T-helper 1 cell treated with Interleukin-12 subunit alpha and Interleukin-12 subunit beta and Interleukin-4 antibody, amounts not matched to agents 30 ng/mL and 1 ng/mL, for 36 hours (primary cell): Measurements from ENCODE around the gene NFATC2IP. TPM values are rescaled to one million over a fixed set of nuclear protein-coding genes. Genes with fewer than 3 reads are reported as not detected.
"Not testable (repeated sequence)": the region's sequence is repeated elsewhere in the genome, so short reads cannot be mapped to it uniquely, and the experiment has no call there.

Experiments used
- intact Hi-C: fragments of 100-400 bp; cut with micrococcal nuclease; formaldehyde crosslinking; loops from one replicate; pipeline ENCODE4 v1.15.1; 2024
- total RNA-seq: library from RNA; stranded (reverse); gene quantifications from 2 replicates; pipeline ENCODE4 v1.2.3, GENCODE V29; 2022

NFATC2IP gene
- total RNA-seq, 1 donor from 2014 or later: 130 TPM

DNA sequence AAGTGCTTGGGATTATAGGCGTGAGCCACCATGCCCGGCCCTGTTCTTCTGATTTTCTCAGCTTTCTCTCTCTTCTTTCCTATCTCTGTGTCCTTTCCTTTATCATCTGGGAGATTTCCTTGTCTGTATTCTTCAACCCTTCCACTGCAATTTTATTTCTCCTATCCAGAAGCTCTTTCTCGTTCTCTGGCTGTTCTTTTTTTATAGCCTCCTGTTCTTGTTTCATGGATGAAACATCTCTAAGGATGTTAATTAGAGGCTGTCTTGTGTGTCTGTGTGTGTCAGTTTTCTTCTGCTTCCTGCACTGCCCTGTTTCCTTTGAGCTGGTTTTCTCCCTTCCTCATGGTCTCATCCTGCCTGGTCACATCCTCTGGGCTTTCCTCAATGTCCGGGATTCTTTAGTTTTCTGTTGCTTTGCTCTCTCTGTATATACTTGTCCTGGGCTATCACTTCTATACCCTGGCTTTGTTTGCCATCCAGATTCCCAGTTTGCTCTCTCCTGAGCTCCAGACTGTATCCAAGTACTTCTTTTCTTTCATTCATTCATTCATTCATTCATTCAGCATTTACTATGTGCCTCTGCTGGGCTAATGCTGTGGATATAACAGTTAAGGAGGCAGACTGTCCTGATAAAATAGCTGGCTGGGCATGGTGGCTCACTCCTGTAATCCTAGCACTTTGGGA is 36.6 kb downstream of the NFATC2IP start:
- intact Hi-C loops: loop anchor here (5.0 to 10.0 kb wide), 2 partner anchors 87 to 1620 kb away; no protein-coding TSS in a partner anchor

DNA sequence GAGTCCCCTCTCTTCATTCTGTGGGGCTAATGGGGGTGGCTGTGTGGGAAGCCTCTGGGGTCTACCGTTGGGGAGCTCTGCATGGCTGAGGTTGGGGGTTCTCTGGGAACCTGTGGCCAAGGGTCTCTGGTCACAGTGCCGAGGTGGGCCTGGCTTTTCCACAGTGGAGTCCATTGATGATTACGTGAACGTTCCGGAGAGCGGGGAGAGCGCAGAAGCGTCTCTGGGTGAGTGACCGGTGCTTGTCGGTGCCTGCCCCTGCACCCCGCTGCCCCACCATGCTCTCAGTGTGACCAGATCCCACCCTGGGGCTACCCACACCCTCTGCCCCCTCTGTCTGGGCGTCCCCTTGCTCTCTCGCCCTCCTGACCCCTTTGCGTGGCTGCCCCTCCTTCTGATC is 38.6 kb downstream of the NFATC2IP start:
- intact Hi-C loops: loop anchor here (5.0 to 10.0 kb wide), 2 partner anchors 85 to 1622 kb away; no protein-coding TSS in a partner anchor

DNA sequence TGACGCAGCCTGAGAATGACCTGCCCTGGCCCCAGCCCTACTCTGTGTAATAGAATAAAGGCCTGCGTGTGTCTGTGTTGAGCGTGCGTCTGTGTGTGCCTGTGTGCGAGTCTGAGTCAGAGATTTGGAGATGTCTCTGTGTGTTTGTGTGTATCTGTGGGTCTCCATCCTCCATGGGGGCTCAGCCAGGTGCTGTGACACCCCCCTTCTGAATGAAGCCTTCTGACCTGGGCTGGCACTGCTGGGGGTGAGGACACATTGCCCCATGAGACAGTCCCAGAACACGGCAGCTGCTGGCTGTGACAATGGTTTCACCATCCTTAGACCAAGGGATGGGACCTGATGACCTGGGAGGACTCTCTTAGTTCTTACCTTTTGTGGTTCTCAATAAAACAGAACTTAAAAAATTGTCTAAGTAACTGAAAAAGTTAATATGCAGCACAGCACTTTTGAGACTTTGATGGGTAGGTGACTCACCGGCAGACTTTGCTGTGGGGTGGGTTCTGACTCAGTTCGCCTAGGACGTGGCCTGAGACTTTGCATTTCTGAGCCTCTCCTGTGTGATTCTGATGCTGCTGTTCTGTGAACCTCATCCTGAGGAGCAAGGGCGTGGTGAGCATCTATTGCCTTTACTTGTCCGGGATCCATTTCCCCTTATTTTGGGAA is 39.8 kb downstream of the NFATC2IP start:
- intact Hi-C loops: loop anchor here (2.0 kb wide), 2 partner anchors 16 to 18 kb away; partner anchors contain the start of gene SPNS1

DNA sequence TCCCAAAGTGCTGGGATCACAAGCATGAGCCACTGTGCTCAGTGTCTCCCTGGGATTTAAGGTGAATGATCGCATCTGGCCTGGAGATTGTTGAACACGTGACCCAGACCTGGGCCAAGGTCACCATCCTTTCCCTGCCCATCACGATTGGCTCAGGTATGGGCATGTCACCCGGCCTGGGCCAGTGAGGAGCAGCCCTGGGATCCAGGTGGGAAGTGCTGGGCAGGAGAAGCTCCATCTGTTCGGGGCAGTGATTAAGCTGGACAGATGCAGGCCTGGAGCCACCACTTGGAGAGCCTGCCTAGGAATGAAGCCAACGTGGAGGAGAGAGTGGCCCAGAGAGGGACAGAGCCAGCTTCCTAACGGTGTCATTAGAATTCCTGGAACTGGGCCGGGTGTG is 41.0 kb downstream of the NFATC2IP start:
- intact Hi-C loops: loop anchor here (2.0 kb wide), 2 partner anchors 17 kb away; partner anchors contain the start of gene SPNS1

DNA sequence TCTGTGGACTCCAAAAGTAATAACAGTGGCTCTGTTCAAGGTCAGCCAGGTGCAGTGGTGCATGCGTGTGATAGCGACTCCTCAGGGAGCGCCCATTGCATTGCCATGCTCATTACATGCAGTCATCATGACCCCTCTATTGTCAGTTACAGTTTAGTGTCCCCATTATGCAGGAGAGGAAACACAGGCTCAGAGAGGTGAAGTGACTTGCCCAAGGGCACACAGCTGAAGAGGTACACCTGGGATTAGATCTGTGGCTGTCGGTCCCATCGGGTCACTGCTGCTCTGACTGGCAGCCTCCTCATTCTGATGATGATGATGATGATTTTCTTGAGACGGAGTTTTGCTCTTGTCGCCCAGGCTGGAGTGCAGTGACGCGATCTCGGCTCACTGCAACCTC is 41.8 kb downstream of the NFATC2IP start:
- intact Hi-C loops: no loop called here

DNA sequence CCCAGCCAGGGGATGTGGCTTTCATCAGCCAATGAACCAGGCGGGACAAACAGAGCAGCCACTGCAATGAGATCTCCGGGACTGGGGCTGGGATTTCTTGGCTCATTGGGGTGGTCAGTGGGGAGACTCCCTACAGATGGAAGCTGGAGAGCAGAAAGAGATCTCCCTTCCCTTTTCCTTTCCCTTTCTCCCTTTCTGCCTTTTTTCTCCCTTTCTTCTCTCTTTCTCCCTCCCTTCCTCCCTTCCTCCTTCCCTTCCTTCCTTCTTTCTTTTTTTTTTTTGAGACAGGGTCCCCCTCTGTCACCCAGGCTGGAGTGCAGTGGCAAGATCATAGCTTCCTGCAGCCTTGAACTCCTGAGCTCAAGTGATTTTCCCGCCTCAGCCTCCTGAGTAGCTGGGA is 48.1 kb downstream of the NFATC2IP start:
- intact Hi-C loops: no loop called here

DNA sequence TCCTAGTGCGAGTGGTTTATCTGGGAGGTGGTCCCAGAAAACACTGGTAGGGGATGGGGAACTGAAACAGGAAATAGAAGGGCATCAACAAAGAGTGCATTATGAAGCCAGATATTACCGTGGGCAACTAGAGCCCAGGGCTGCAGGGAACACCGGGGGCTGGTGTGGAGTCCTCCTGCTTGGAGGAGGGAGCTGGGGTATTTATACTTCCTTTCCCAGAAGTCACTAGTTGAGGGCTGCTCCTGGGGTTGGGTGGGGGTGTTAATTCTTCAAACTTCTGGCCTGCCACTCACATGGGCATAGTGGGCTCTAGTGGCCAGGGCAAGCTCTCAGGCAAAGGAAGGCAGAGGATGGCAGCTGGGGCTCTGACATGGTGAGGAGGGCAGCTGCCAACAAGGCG is 48.8 kb downstream of the NFATC2IP start:
- intact Hi-C loops: no loop called here

DNA sequence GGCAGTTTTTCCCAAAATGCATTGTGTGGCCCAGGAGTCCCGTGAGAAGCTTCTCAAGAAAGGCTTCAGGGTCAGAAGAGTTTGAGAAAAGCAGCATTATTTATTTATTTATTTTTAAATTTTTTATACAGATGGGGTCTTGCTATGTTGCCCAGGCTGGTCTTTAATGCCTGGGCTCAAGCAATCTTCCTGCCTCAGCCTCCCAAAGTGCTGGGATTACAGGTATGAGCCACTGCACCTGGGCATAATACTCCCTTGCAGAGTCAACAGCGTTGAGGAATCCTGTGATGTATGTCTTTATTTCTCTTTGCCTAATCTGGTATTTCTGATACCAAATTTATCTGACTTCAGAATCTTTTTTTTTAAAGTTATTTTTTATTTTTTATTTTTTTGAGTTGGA is 49.3 kb downstream of the NFATC2IP start:
- intact Hi-C loops: no loop called here

DNA sequence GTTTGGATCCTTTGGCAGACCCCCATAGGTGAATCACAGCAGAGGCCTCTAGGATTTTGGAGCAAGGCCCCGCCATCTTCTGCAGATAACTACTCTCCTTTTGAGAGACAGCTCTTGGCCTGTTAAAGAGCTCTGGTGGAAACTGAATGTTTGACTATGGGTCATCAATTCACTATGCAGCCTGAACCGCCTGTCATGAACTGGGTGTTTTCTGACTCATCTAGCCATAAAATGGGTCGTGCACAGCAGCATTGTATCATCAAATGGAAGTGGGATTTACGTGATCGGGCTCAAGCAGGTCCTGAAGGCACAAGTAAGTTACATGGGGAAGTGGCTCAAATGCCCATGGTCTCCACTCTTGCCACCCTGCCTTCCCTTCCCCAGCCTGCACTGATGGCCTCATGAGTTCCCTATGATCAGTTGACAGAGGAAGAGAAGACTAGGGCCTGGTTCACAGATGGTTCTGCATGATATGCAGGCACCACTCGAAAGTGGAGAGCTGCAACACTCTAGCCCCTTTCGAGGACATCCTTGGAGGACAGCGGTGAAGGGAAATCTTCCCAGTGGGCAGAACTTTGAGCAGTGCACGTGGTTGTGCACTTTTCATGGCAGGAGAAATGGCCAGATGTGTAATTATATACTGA is 53.9 kb downstream of the NFATC2IP start:
- intact Hi-C loops: not testable (repeated sequence)

DNA sequence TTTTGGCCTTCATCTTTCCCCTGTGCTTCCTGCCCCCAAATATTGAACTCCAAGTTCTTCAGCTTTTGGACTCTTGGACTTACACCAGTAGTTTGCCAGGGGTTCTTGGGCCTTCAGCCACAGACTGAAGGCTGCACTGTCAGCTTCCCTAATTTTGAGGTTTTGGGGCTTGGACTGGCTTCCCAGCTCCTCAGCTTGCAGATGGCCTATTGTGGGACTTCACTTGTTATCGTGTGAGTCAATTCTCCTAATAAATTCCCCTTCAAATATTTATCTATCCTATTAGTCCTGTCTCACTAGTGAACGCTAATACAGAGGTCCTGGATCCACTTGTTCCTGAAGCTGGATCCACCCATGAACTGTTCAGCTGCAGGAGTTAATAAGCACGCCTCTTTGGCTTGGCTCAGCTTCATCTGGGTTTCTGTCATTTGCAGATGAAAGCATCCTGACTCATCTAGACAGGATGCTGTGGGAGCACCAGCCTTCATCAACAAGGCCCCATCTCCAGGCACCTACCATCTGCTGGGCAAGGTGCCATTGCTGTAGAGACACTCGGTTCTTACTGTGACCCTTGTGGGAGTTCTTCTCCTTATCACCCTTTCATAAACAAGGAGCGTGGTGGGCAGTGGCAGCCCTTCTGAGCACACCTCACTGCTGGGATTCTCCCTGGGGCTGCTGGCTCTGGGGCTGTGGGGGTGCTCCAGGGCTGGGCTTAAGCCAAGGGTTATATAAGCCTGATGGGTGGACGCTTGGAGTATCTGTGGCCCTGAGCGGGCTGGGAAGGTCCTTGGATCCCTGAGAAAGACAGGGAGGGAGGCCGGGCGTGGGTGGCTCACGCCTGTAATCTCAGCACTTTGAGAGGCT is 57.2 kb downstream of the NFATC2IP start:
- intact Hi-C loops: loop anchor here (1.0 to 2.0 kb wide), 2 partner anchors 17 to 34 kb away; partner anchors contain the start of gene SPNS1

DNA sequence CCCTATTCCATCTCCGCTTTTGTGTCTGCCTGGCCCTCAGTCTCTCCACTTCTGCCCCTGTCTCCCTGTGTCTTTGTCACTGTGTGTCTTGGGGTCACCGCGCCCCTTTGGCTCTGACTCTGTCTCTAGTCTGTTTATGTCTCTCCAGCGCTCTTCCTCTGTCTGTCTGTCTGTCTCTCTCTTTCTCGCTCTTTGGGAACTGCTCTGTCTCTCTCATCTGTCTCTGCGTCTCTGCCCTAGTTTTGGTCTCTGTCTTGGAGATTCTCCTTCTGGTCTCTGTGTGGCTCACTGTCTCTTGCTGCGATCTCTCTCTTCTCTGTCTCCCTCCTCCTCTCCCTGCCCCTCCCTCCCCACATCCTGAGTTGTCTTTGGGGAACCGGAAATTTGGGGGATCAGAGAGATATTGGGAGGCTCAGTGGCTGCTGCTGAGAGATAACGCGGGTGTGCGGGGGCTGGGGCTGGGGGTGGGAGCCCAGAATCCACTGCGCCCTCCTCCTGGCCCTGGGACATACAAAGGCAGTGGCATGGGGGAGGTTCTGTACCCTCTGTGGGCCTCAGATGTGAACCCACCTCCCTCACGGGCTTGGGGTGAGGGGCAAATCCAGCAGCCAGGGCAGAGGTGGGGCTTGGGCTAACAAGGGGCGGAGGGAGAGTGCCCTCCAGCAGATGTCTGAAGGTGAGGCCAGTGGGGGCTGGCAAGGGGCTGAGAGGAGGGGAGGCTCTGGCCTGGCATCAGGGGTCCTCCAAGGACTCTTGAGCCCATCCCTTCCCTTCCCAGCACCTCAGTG is 58.5 kb downstream of the NFATC2IP start:
- intact Hi-C loops: loop anchor here (2.0 kb wide), 1 partner anchor 18 kb away; no protein-coding TSS in a partner anchor

DNA sequence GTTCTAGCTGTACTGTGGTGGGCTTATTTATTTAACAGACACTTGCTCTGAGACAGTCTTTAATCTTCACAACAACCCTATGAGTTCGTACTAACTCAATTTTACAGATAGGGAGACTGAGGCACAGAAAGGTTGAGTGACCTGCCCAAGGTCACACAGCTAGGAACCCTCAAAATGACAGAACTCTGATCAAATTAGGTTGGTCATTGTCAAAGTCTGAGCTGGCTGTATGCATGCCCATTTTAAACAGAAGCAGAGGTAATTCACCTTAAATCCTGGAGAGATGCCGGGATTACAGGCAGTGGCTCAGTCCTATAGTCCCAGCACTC is 59.1 kb downstream of the NFATC2IP start:
- intact Hi-C loops: loop anchor here (2.0 kb wide), 1 partner anchor 19 kb away; no protein-coding TSS in a partner anchor

DNA sequence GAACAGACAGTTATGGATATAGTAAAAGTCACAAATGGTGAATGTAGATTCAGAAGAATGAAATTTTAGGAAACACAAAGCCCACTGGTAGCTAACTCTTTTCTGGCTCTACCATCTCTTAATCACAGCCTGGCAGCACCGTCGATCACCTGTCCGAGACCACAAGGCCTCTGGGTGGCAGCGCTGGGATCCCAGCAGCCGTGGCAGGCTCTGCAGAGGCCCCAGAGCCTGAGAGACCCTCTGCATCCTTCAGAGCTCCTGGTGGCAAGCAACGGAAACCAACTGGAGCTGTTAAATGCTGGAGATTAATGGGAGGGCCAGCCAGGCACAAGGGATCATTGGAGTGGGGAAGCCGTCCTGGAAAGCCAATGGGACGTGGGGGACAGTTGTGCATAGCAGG is 60.4 kb downstream of the NFATC2IP start:
- intact Hi-C loops: no loop called here

DNA sequence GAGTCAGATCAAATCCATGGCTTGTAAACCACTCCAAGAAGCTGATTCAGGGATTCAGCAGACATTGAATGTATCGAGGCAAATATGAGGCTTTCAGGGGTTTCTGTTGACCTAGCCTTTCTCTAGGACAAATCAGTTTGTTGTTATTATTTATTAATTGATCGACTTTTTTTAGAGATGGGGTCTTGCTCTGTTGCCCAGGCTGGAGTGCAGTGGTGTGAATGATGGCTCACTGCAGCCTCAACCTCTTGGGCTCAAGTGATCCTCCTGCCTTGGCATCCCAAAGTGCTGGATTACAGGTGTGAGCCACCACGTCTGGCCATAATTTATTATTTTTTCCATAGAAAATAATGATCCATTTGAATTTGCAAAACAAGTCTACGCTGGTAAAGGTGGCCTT is 61.1 kb downstream of the NFATC2IP start:
- intact Hi-C loops: no loop called here

DNA sequence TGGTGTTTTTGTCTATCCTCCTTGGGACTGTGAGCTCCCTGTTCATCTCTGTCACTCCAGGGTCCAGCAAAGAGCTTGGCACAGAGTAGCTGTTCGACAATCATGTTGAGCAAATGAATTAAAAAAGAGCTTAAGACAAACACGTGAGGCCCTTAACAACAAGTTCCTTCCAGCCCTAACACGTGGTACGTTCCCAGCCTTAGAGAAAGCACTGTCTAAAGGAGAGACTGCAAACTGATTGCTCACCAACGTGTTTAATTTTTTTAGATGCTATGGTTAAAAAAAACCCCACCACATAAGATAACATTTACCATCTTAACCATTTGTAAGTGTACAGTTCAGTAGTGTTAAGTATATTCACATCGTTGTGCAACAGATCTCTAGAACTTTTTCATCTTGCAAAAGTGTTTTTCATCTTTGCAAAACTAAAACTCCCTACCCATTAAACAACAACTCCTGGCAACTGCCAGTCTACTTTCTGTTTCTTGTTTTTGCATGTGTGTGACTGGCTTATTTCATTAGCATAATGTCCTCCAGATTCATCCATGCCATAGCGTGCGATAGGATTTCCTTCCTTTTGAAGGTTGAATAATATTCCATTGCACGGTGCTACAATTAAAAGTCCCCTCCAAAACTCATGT is 62.3 kb downstream of the NFATC2IP start:
- intact Hi-C loops: no loop called here

DNA sequence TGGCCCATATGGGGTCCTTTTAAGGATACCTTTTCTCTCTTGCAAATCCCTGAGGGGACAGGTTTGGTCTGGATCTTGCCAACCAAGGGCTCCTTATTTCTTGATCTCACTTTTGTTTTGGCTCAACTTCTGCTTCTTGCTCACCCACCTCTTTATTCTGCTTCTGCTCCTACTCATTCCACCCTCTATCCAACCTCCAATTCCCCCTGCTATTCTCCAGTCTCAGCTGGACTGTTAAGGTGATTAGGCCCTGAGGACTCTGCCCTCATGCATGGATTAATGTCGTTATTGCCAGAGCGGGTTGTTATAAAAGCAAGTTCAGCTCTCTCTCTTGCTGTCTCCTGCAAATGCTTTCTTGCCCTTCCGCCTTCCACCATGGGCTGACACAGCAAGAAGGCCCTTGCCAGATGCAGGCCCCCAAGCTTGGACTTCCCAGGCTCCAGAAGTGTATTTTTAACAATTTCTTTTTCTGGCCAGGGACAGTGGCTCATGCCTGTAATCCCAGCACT is 63.9 kb downstream of the NFATC2IP start:
- intact Hi-C loops: no loop called here
